Measurements from ENCODE around the gene MICAL3.

The MICAL3 gene

GRCh38 chr22:17824457-17824856, 199.9 kb downstream of the MICAL3 start:
- TF ChIP-seq, protein P1, sequence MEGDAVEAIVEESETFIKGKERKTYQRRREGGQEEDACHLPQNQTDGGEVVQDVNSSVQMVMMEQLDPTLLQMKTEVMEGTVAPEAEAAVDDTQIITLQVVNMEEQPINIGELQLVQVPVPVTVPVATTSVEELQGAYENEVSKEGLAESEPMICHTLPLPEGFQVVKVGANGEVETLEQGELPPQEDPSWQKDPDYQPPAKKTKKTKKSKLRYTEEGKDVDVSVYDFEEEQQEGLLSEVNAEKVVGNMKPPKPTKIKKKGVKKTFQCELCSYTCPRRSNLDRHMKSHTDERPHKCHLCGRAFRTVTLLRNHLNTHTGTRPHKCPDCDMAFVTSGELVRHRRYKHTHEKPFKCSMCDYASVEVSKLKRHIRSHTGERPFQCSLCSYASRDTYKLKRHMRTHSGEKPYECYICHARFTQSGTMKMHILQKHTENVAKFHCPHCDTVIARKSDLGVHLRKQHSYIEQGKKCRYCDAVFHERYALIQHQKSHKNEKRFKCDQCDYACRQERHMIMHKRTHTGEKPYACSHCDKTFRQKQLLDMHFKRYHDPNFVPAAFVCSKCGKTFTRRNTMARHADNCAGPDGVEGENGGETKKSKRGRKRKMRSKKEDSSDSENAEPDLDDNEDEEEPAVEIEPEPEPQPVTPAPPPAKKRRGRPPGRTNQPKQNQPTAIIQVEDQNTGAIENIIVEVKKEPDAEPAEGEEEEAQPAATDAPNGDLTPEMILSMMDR (conservative IDR thresholded peaks at IDR 0.05; ENCODE audit: low read depth, low read length): no peak
- DNase-seq (ENCODE audit: low read depth): no peak
- H3K4me3 ChIP-seq (ENCODE audit: low read length): no peak overlapping the region

- H3K4me3 ChIP-seq (ENCODE audit: low read length): no peak overlapping the region
- TF ChIP-seq, protein P1 (conservative IDR thresholded peaks at IDR 0.05; ENCODE audit: low read depth, low read length): no peak
- no peak for DNase-seq (ENCODE audit: low read depth)
These were observed 200.4 kb downstream of the MICAL3 start for GRCh38 chr22:17823964-17824363.

DNA sequence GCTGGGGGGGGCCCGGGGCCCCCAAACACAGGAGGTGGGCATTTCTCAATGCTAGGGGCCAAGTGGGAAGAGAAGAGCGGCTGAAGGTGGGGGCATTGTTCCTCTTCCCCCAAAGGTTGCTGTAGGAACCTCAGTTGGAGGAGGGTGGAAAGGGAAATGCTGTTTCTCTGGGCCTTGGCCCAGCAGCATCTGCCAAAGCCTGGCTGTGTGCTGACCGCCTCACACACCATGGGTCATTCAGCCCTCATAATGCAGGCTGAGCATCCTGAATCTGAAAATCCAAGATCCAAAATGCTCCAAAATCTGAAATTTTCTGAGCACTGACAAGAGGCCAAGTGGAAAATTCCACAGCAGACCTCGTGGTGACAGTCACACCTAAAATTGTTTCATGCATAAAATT, 201.1 kb downstream of the MICAL3 start:
- no peak for DNase-seq (ENCODE audit: low read depth)
- H3K4me3 ChIP-seq (ENCODE audit: low read length): no peak overlapping the region

GRCh38 chr22:17822087-17822486, 202.3 kb downstream of the MICAL3 start:
- no peak for DNase-seq (ENCODE audit: low read depth)
- no peak overlapping the region for H3K4me3 ChIP-seq (ENCODE audit: low read length)
- TF ChIP-seq, protein P1 (conservative IDR thresholded peaks at IDR 0.05; ENCODE audit: low read depth, low read length): no peak

More for the DNA sequence above, 201.1 kb downstream of the MICAL3 start:
- TF ChIP-seq, protein P1 (conservative IDR thresholded peaks at IDR 0.05; ENCODE audit: low read depth, low read length): no peak

GRCh38 chr22:17820879-17821439, 203.4 kb downstream of the MICAL3 start:
- DNase-seq (ENCODE audit: low read depth): no peak
- TF ChIP-seq, protein P1 (conservative IDR thresholded peaks at IDR 0.05; ENCODE audit: low read depth, low read length): no peak
- H3K4me3 ChIP-seq (ENCODE audit: low read length): no peak overlapping the region

DNA sequence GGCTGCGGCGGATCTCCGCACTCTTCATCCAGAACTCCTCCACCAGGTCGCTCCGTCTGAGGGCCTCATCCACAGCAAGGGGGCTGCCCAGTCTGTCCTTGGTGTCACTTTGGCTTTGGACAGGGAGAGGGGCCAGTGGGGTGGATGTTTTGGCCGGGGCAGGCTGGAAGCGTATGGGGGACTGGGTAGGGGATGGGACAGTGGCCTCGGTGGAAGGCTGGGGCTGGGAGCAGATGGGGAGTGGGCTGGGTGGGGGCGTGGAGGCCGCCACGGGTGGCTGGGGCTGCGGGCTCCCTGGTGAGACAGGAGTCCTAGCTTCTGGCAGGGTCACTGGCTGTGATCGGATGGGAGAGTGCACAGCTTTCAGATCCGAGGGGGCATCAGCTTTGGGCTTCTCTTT, 205.7 kb downstream of the MICAL3 start:
- TF ChIP-seq, protein P1 (conservative IDR thresholded peaks at IDR 0.05; ENCODE audit: low read depth, low read length): no peak
- no peak overlapping the region for H3K4me3 ChIP-seq (ENCODE audit: low read length)
- DNase-seq (ENCODE audit: low read depth): no peak

GRCh38 chr22:17818180-17818579, 206.2 kb downstream of the MICAL3 start:
- TF ChIP-seq, protein P1 (conservative IDR thresholded peaks at IDR 0.05; ENCODE audit: low read depth, low read length): no peak
- no peak for DNase-seq (ENCODE audit: low read depth)
- H3K4me3 ChIP-seq (ENCODE audit: low read length): no peak overlapping the region

Data from retinal pigment epithelial cell (primary cell).